Fibroblast of the aortic adventitia (primary cell): ENCODE results near the gene KRTAP10-4. TPM values are rescaled to one million over a fixed set of nuclear protein-coding genes. Genes with fewer than 3 reads are reported as not detected.
"Not testable (repeated sequence)": the region's sequence is repeated elsewhere in the genome, so short reads cannot be mapped to it uniquely, and the experiment has no call there.

Source experiments
- DNase-seq: peaks from one replicate; pipeline ENCODE4 v3.0.0-alpha.2; 2010; ENCODE audit warnings: low read depth
- H3K4me3 ChIP-seq: 2 replicates; pipeline ENCODE4 v1.5.1; 2011; ENCODE audit warnings: low read depth, mild to moderate bottlenecking, control low read depth, low read length, moderate library complexity
- total RNA-seq: library from RNA; depleted of rRNA; stranded (reverse); fragments of >200 nt; gene quantifications from 2 replicates; pipeline ENCODE4 v1.2.3, GENCODE V29; 2012; ENCODE audit warnings: low replicate concordance
- TF ChIP-seq, protein P1 (sequence below): IDR thresholded peaks from 2 replicates; pipeline ENCODE4 v1.5.1; 2011; ENCODE audit warnings: mild to moderate bottlenecking, low read length, control low read depth, inconsistent platforms; ENCODE audit not compliant: insufficient read depth

The KRTAP10-4 gene
- total RNA-seq, 1 donor: not detected

DNA sequence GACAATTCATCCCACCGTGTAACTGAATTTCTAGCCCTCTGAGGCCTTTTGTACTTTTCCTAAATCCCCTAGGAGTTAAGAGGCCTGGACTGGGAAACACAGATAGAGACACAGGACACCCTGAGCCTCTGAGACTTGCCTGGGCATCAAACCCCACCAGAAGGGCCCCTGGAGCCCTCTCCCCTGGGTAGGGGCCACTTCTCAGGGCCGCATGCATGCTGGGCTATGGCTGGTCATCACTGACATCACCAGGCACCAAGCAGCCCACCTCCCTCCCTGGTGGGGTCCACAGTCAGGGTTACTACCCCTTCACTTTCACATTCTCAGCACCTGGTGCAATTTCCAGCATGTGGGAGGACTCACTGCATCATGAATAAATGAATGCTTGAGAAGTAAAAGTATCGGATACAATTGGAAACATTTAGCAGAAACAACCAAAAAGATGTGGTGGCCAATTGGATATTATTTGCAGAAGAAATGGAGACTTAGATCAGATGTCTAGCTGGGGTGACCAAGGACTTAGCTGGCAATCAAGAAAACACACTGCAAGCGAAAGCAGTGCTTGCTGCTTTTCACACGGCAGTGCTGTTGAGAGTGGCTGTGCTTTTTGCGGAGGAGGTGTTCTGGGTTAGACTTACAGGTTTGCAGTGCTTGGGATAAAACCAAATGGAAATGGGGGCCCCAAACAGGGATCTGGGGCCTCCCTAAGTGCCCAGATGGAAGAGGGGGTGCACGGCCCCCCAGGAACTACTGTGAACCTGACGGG, 25.9 kb downstream of the KRTAP10-4 start:
- TF ChIP-seq, protein P1, sequence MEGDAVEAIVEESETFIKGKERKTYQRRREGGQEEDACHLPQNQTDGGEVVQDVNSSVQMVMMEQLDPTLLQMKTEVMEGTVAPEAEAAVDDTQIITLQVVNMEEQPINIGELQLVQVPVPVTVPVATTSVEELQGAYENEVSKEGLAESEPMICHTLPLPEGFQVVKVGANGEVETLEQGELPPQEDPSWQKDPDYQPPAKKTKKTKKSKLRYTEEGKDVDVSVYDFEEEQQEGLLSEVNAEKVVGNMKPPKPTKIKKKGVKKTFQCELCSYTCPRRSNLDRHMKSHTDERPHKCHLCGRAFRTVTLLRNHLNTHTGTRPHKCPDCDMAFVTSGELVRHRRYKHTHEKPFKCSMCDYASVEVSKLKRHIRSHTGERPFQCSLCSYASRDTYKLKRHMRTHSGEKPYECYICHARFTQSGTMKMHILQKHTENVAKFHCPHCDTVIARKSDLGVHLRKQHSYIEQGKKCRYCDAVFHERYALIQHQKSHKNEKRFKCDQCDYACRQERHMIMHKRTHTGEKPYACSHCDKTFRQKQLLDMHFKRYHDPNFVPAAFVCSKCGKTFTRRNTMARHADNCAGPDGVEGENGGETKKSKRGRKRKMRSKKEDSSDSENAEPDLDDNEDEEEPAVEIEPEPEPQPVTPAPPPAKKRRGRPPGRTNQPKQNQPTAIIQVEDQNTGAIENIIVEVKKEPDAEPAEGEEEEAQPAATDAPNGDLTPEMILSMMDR: no peak
- no peak overlapping the region for H3K4me3 ChIP-seq
- DNase-seq: no peak

DNA sequence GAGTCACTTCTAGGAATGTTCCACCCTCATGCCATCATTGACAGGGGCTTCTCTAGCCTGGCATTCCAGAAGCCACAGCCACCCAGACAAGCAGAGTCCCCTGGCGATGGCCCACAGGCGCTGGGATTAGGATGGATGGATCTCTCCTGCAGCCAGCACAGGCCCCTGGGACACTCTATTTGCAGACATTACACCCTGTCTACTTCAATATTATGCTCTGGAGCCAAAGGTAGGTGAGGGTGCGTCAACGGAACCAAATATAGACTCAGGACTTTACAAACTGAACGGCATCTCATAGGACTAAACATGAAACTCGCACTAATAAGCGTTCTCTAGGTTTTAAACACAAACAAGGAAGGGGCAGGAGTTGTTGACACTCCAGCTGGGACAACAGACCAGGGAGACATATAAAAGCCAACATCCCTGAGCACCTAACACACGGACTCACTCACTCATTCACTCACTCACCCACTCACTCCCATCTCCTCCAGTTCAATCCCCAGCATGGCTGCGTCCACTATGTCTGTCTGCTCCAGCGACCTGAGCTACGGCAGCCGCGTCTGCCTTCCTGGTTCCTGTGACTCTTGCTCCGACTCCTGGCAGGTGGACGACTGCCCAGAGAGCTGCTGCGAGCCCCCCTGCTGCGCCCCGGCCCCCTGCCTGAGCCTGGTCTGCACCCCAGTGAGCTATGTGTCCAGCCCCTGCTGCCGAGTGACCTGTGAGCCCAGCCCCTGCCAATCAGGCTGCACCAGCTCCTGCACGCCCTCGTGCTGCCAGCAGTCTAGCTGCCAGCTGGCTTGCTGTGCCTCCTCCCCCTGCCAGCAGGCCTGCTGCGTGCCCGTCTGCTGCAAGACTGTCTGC, 26.8 kb downstream of the KRTAP10-4 start, which contains the start of gene KRTAP10-7:
KRTAP10-7 (plus strand) TSS at position 480 of the 861 bp plus-strand sequence; CDS start at position 505, 25 bp downstream.
- DNase-seq, H3K4me3 ChIP-seq: not testable (repeated sequence)

DNA sequence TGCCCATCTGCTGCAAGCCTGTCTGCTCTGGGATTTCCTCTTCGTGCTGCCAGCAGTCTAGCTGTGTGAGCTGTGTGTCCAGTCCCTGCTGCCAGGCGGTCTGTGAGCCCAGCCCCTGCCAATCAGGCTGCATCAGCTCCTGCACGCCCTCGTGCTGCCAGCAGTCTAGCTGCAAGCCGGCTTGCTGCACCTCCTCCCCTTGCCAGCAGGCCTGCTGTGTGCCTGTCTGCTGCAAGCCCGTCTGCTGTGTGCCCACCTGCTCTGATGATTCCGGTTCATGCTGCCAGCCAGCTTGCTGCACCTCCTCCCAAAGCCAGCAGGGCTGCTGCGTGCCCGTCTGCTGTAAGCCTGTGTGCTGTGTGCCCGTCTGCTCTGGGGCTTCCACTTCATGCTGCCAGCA, 27.6 kb downstream of the KRTAP10-4 start:
- not testable (repeated sequence) for H3K4me3 ChIP-seq, DNase-seq

DNA sequence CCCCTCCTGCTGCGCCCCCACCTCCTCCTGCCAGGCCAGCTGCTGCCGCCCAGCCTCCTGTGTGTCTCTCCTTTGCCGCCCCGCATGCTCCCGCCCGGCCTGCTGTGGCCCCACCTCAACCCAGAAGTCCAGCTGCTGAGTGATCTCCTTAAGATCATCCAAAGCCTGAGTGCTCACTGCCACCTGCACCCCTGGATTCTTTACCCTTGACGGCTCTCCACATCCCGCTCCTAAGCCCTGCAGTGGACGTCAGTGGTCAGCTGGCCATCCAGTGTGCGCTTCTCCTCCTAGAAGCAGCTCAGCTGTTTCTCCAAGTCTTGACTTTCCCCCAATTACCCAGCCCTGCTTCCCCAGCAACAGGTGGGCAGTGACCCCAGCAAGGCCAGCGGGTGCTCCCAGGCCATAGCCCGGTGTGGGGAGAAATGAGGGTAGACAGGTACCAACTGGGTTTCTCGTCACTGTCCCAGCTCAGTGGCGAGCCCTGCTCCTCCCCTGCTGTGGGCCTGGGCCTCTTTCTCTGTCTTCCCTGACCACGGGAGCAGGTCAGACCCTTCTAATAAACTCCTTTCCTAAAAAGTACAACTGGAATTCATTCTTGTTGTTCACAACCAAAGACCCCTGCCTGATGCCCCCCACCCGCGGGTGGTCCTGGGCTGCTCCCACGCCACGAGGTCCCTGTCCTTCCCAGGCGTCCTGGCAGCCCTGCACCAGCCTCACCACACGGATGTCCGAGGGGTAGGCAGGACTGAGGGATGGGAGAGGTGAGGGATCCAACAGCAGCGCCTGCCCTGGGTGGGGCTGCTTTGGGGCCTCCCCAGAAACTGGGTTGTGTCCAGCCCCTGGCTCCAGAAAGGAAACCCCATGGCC, 28.3 kb downstream of the KRTAP10-4 start:
- TF ChIP-seq, protein P1: no peak
- no peak for DNase-seq
- H3K4me3 ChIP-seq: no peak overlapping the region

DNA sequence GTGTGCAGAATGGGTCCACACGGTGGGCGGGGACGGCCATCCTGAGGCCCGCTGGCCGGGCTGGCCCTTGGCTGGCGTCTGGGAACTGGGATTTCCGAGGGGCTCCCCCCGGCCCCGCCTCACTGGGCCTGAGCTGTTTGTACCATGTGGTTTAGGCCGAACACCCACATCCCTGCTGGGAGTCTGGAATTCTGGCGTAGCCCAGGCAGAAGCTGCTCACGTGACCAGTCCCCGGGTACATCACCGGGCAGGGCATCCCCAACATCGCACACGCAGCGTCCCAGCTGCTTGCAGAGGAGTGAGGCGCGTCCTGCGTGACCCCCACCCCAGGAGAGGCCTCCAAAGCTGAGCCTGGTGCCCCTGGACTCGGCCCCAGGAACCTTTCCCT, 28.9 kb downstream of the KRTAP10-4 start:
- TF ChIP-seq, protein P1: no peak
- no peak for DNase-seq

DNA sequence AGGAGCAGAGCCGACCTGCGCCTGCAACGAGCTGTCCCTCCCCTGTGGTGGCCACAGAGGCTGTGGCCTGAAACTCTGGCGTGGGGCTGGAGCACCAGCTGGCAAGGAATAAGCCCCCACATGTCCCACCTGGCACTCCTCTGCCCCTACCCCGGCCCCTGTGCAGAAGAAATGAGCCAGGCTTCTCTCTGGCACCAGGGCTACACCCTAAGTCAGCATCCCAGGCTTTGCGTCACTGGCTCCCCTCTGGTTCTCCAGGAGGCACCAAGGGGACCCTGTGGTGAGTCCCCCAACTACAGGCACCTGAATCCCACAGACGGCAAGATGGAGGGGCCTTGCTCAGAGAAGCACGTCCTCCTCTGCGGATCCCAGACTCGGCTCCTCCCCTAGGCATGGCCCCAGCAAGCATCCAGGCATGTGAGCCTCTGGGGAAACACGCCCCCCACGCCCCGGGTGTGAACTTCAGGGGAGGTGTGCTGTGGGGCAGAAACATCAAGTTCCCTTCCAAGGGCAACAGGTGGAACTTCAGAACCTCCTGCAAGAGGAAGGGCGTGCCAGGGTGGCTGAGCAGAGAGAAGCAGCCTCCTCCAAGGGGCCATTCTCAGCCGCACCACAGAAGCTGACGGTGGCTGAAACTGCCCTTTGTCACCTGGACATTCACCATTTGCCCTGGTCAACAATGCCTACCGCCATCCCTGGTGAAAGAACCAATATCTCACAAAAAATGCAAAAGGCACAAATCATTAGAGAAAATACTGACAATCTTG, 29.8 kb downstream of the KRTAP10-4 start:
- H3K4me3 ChIP-seq: no peak overlapping the region
- no peak for DNase-seq
- TF ChIP-seq, protein P1: no peak

More for the DNA sequence above, 28.9 kb downstream of the KRTAP10-4 start:
- no peak overlapping the region for H3K4me3 ChIP-seq

DNA sequence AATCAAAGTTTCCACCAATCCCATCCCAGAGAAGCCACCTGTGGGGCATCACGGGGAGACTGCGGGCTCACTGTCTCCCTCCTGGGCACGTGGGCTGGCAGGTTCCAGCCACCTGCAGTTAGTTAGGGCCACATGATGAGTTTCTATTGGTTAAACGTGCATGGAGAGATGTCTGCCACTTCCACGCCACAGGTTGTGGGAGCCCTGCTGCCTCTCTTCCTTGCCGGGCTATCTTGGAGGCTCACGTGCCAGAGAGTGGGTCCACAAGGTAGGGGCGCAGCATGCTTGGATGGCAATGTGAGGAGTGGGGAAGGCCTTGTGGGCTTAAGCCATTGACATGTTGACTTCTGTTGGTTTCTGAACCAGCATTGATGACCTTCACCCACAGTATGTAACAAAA, 30.4 kb downstream of the KRTAP10-4 start:
- TF ChIP-seq, protein P1: no peak
- H3K4me3 ChIP-seq: no peak overlapping the region
- no peak for DNase-seq
